T-helper 1 cell treated with Interleukin-12 subunit alpha and Interleukin-12 subunit beta and Interleukin-4 antibody, amounts not matched to agents 30 ng/mL and 1 ng/mL, for 36 hours (primary cell): Measurements from ENCODE around the gene SLITRK5. TPM values are rescaled to one million over a fixed set of nuclear protein-coding genes. Genes with fewer than 3 reads are reported as not detected.

Source experiments
- intact Hi-C: fragments of 100-400 bp; cut with micrococcal nuclease; formaldehyde crosslinking; loops from one replicate; pipeline ENCODE4 v1.15.1; 2024
- total RNA-seq: library from RNA; stranded (reverse); gene quantifications from 2 replicates; pipeline ENCODE4 v1.2.3, GENCODE V29; 2022

Gene SLITRK5
- total RNA-seq, 1 donor from 2014 or later: not detected

GRCh38 chr13:87698268-87698667, 27.1 kb downstream of the SLITRK5 start:
- intact Hi-C loops: no loop called here

- intact Hi-C loops: no loop called here
Observed at GRCh38 chr13:87709947-87710346, 38.8 kb downstream of the SLITRK5 start.

GRCh38 chr13:87712012-87712411, 40.8 kb downstream of the SLITRK5 start:
- intact Hi-C loops: no loop called here
